Stomach (tissue), 9 donors: ENCODE results near the gene SLC38A11. TPM values are rescaled to one million over a fixed set of nuclear protein-coding genes. Genes with fewer than 3 reads are reported as not detected.

ENCODE experiments used
- DNase-seq, 2 donors: peaks; one replicate each; pipeline versions ENCODE4 v3.0.0 to v3.0.0-alpha.2; 2013 to 2019
- H3K27ac ChIP-seq, 5 donors: fragments of 200-600 bp in 4 of 5; sonication (generic) in 4 of 5; one replicate each; pipeline ENCODE4 v1.5.1; 2013 to 2019; ENCODE audit warnings: mild to moderate bottlenecking in 1 of 5, moderate library complexity in 1 of 5
- H3K27me3 ChIP-seq, 3 donors: fragments of 200-600 bp; sonication (generic); one replicate each; pipeline ENCODE4 v1.5.1; 2017 to 2019; ENCODE audit warnings: mixed run types in 1 of 3
- H3K36me3 ChIP-seq, 4 donors: fragments of 200-600 bp; sonication (generic); 1 replicate in 3 of 4; 2 replicates in 1 of 4; pipeline ENCODE4 v1.5.1; 2016 to 2019
- H3K4me1 ChIP-seq, 4 donors: fragments of 200-600 bp; sonication (generic); one replicate each; pipeline ENCODE4 v1.5.1; 2016 to 2019
- H3K4me3 ChIP-seq, 4 donors: fragments of 200-600 bp; sonication (generic) in 3 of 4; one replicate each; pipeline ENCODE4 v1.5.1; 2016 to 2019; ENCODE audit warnings: mild to moderate bottlenecking in 1 of 4
- H3K9me3 ChIP-seq, 4 donors: fragments of 200-600 bp; sonication (generic); one replicate each; pipeline ENCODE4 v1.5.1; 2016 to 2019
- EP300 ChIP-seq: sonication (generic); formaldehyde crosslinking; IDR thresholded peaks from one replicate; pipeline ENCODE4 v1.6.1; 2017; ENCODE audit warnings: antibody characterized with exemption
- POLR2A ChIP-seq, 4 donors: fragments of 450-650 bp; IDR thresholded peaks; one replicate each; pipeline ENCODE4 v1.6.1; 2016; ENCODE audit warnings: antibody characterized with exemption in 4 of 4, control low read depth in 2 of 4, mild to moderate bottlenecking in 1 of 4, moderate library complexity in 1 of 4
- POLR2AphosphoS5 ChIP-seq, 3 donors: sonication (generic); formaldehyde crosslinking; IDR thresholded peaks; one replicate each; pipeline ENCODE4 v1.6.1; 2016; ENCODE audit warnings: antibody characterized with exemption in 3 of 3
- WGBS, 5 donors: extraction: QIAGEN DNeasy Blood & Tissue Kit in 3 of 5; methylation state at CpG; one replicate each; pipeline versions ENCODE4 v1.1.5 to v1.1.7; 2013 to 2018; 5-methylcytosine and 5-hydroxymethylcytosine counted together
- intact Hi-C: fragments of 100-400 bp; cut with DNase I; formaldehyde crosslinking; loops from one replicate; pipeline ENCODE4 v1.15.1; 2023; ENCODE audit warnings: low total_unique reads
- polyA plus RNA-seq, 3 donors: library from polyadenylated mRNA; stranded (reverse); fragments of 200-250 nt; gene quantifications; one replicate each; pipeline ENCODE4 v1.2.3, GENCODE V29; 2013
- total RNA-seq, 5 donors: library from RNA; depleted of rRNA; stranded (reverse); fragments of >200 nt; gene quantifications; one replicate each; pipeline versions ENCODE4 v1.1.0 to v1.2.3, GENCODE V29; 2014 to 2016
- TF ChIP-seq, protein P1 (sequence below), 7 experiments: fragments of 450-650 bp in 4 of 7; fragments of 200-600 bp in 3 of 7; sonication (generic) in 3 of 7; IDR thresholded peaks; one replicate each; pipeline ENCODE4 v1.5.1; 2016 to 2019; ENCODE audit warnings: antibody characterized with exemption in 7 of 7, control low read depth in 2 of 7, mild to moderate bottlenecking in 1 of 7
- donor health status: healthy with polysubstance abuse.
- donor health status: Bipolar disorder and iron deficiency.
- donor health status: healthy.

The SLC38A11 gene
- total and polyA plus RNA-seq, 8 donors = 1.3 to 54.3 (median 5.3) TPM; not detected in 1

DNA sequence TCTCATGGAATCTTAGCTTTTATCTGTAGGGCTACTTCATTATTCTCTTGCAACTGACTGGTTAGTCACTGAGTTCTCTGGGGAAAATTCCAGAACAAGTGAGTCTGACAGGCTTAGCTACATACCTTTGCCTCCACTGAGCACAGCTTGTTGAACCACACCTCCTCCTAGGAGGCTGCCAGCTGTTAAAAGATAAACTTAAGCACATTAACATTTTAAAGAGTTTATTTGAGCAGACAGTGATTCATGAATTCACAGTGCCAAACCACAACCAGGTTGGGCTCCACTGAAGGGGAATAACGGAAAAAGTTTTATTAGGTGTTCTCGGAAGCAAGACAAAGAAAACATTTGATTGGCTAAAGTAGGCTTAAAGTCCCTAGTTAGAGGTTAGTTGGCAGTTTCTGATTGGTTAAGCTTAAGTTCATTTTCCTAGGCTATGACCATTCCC lies 12.5 kb upstream of the SLC38A11 start:
- WGBS, 5 donors = 46 to 67% (median 59%) methylated on average over 2 of the region's 2 CpGs

DNA sequence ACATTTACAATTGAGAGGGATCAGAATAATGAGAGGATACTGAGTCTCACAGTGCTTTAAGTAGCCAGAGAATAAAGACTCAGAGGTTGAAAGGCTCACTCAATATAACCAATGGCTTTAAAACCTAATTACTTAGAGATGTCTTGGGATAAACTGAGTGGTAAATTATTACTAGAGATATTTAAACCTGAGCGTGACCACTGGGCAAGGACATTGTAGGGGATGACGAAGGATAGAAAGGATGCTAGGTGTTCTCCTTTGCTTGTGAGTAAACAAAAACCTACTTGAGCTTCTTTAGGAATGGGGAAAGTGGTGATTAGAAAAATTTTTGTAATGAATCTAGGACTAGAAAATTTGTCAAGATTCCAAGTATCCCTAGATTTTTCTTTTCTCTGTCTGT lies 12.0 kb upstream of the SLC38A11 start:
- H3K27ac ChIP-seq = no peak overlapping the region
- no peaks in the 10 kb centered on the region for H3K27me3 ChIP-seq
- H3K4me1 ChIP-seq = no peaks in the 10 kb centered on the region
- H3K9me3 ChIP-seq = no peaks in the 10 kb centered on the region
- TF ChIP-seq EP300 (no peak), POLR2AphosphoS5 (IDR thresholded peaks at IDR 0.05) (no peak)
- no peak overlapping the region for H3K4me3 ChIP-seq
- no peaks in the 10 kb centered on the region for H3K36me3 ChIP-seq
- intact Hi-C loops = no loop called here
- WGBS, 5 donors = 82 to 93% (median 84%) methylated on average over 2 of the region's 2 CpGs
- no peak for DNase-seq

More for the DNA sequence above, 12.5 kb upstream of the SLC38A11 start:
- Histone ChIP-seq H3K4me1 (no peaks in the 10 kb centered on the region), H3K27ac (no peak overlapping the region), H3K36me3 (no peaks in the 10 kb centered on the region), H3K4me3 (no peak overlapping the region), H3K27me3 (no peaks in the 10 kb centered on the region), H3K9me3 (no peaks in the 10 kb centered on the region)
- TF ChIP-seq POLR2AphosphoS5 (IDR thresholded peaks at IDR 0.05) (peak in 1 of 3 donors; percentile 19), EP300 (no peak), POLR2A (IDR thresholded peaks at IDR 0.05) (no peak)
- TF ChIP-seq, protein P1, sequence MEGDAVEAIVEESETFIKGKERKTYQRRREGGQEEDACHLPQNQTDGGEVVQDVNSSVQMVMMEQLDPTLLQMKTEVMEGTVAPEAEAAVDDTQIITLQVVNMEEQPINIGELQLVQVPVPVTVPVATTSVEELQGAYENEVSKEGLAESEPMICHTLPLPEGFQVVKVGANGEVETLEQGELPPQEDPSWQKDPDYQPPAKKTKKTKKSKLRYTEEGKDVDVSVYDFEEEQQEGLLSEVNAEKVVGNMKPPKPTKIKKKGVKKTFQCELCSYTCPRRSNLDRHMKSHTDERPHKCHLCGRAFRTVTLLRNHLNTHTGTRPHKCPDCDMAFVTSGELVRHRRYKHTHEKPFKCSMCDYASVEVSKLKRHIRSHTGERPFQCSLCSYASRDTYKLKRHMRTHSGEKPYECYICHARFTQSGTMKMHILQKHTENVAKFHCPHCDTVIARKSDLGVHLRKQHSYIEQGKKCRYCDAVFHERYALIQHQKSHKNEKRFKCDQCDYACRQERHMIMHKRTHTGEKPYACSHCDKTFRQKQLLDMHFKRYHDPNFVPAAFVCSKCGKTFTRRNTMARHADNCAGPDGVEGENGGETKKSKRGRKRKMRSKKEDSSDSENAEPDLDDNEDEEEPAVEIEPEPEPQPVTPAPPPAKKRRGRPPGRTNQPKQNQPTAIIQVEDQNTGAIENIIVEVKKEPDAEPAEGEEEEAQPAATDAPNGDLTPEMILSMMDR (IDR thresholded peaks at IDR 0.05) = no peak
- DNase-seq = no peak
- intact Hi-C loops = no loop called here

DNA sequence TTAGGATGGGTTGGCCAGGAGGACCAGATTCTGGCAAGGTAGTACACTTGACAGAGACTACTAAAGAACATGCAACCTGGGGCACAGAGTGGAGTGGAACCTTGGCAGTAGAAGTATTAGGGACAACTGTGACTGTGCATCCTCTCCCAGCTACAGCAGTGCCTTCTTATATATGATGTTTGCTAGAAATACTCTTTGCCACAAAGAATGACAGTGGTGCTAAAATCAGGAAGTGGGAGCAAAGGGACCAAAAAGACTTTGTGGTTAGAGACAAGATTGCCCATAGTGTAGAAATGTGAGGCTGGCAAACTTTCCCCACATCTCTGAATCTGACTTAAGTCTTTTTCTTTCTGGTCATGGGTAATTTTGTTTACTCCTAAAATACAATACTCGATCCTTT lies 9.4 kb upstream of the SLC38A11 start:
- DNase-seq = no peak
- Histone ChIP-seq H3K27ac (no peak overlapping the region), H3K36me3 (no peaks in the 10 kb centered on the region), H3K9me3 (no peaks in the 10 kb centered on the region), H3K4me3 (no peak overlapping the region), H3K27me3 (no peaks in the 10 kb centered on the region), H3K4me1 (no peaks in the 10 kb centered on the region)
- intact Hi-C loops = no loop called here
- 67 to 91% (median 76%) methylated on average over 1 of the region's 1 CpG for WGBS, 5 donors
- TF ChIP-seq, protein P1 (IDR thresholded peaks at IDR 0.05) = no peak
- TF ChIP-seq POLR2AphosphoS5 (IDR thresholded peaks at IDR 0.05) = no peak
- no peak for TF ChIP-seq POLR2A (IDR thresholded peaks at IDR 0.05)
- no peak for TF ChIP-seq EP300

DNA sequence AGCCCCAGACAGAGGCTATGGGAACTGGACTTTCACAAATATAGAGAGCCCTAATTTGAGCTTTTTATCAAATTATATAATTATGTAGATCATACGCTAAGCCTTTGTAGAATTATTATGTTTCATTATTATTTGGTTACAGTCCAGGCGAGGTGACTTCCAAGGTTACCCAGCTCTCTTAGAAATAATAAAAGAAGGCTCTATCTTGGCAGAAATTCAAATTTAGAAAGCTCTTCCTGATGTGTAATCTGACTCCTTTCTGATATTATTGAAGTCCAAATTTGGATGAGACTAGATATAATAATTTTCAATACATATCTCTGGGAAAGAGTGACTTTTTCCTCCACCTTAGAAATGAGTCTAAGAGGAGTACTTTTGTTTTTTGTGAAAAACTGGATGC lies 4.8 kb upstream of the SLC38A11 start:
- Histone ChIP-seq H3K27ac (no peak overlapping the region), H3K9me3 (no peaks in the 10 kb centered on the region), H3K27me3 (peaks cover 0 to 4% (median 0%) of the 10 kb centered on the region in 3 donors), H3K4me3 (no peak overlapping the region), H3K36me3 (no peaks in the 10 kb centered on the region), H3K4me1 (peaks cover 0 to 6% (median 1%) of the 10 kb centered on the region in 4 donors)
- TF ChIP-seq, protein P1 (IDR thresholded peaks at IDR 0.05) = no peak
- TF ChIP-seq EP300 = no peak
- WGBS, 5 donors = 71 to 82% (median 78%) methylated on average over 2 of the region's 2 CpGs
- intact Hi-C loops = no loop called here
- DNase-seq = no peak

DNA sequence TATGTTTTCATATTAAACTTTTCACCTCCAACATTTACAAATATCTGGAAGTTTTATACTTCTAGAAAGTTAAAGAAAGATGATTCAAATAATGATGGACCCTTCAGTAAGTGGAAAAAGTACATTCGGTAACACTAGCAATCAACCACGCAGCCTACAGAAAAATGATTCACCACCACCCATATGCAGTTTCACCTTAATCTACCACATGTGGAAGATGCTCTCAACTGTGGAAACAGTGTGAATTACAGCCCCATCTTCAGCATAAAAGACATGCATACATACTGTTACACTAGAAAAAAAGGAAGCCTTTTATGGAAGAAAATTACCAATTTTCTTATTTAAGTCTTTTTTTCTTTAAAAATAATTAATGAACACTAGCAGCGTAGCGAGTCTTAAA lies 1.1 kb downstream of the SLC38A11 start:
- WGBS, 5 donors = 38 to 61% (median 55%) methylated on average over 4 of the region's 4 CpGs
- Histone ChIP-seq H3K27ac (no peak overlapping the region), H3K4me3 (peak overlapping the region in 3 of 4 donors; percentile 42 to 53 (median 45)), H3K36me3 (no peaks in the 10 kb centered on the region), H3K9me3 (no peaks in the 10 kb centered on the region), H3K27me3 (peaks cover 0 to 10% (median 0%) of the 10 kb centered on the region in 3 donors), H3K4me1 (peaks cover 0 to 13% (median 5%) of the 10 kb centered on the region in 4 donors)
- intact Hi-C loops = no loop called here
- DNase-seq = no peak
- TF ChIP-seq POLR2A (IDR thresholded peaks at IDR 0.05) (no peak), EP300 (no peak), POLR2AphosphoS5 (IDR thresholded peaks at IDR 0.05) (no peak)
- TF ChIP-seq, protein P1 (IDR thresholded peaks at IDR 0.05) = no peak
